ENCODE measurements around the gene ITPK1.

Gene ITPK1

GRCh38 chr14:93059917-93060545 lies 55.7 kb downstream of the ITPK1 start:
- no peak for TF ChIP-seq CTCF (conservative IDR thresholded peaks at IDR 0.05)
- no peak overlapping the region for H3K27ac ChIP-seq

- TF ChIP-seq CTCF (conservative IDR thresholded peaks at IDR 0.05) = no peak
- H3K27ac ChIP-seq = no peak overlapping the region
Measured at GRCh38 chr14:93059260-93059659, 56.5 kb downstream of the ITPK1 start.

- TF ChIP-seq CTCF (conservative IDR thresholded peaks at IDR 0.05) = no peak
- no peak overlapping the region for H3K27ac ChIP-seq
Measured at GRCh38 chr14:93057586-93058280, 58.0 kb downstream of the ITPK1 start.

GRCh38 chr14:93056840-93057585 lies 58.7 kb downstream of the ITPK1 start:
- no peak overlapping the region for H3K27ac ChIP-seq
- TF ChIP-seq CTCF (conservative IDR thresholded peaks at IDR 0.05) = no peak

- no peak for TF ChIP-seq CTCF (conservative IDR thresholded peaks at IDR 0.05)
- H3K27ac ChIP-seq = no peak overlapping the region
Measured at GRCh38 chr14:93056166-93056839, 59.4 kb downstream of the ITPK1 start.

- no peak for TF ChIP-seq CTCF (conservative IDR thresholded peaks at IDR 0.05)
Measured at GRCh38 chr14:93055651-93056115, 60.0 kb downstream of the ITPK1 start.

GRCh38 chr14:93054876-93055275 lies 60.8 kb downstream of the ITPK1 start:
- TF ChIP-seq CTCF (conservative IDR thresholded peaks at IDR 0.05) = no peak
- no peak overlapping the region for H3K27ac ChIP-seq

More at GRCh38 chr14:93055651-93056115, 60.0 kb downstream of the ITPK1 start:
- no peak overlapping the region for H3K27ac ChIP-seq
